ENCODE measurements around the gene GRIK1.
"Not testable (repeated sequence)": the region's sequence is repeated elsewhere in the genome, so short reads cannot be mapped to it uniquely, and the experiment has no call there.

Gene GRIK1

DNA sequence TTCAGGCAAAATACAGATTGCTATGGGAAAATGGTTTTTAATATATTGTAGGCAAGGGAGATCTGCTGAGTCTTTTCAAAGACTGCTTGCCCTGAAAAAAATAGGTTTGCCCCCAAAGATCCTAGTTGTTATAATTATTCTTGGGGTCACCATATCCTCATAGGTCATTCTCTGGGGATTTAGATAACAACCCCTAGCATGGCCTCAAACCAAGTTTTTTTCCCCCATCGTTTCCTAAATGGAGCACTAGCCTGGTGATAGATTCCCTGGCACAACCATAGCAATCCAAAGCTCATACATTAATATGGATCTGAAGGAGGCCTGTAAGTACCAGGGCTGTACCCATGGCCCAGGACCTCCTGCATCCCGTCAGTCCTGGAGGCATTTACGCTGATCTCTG lies 325.9 kb downstream of the GRIK1 start:
- no peaks in the 10 kb centered on the region for H3K27me3 ChIP-seq (ENCODE audit: control insufficient read depth, insufficient read depth, low read length)
- no peaks in the 10 kb centered on the region for H3K9me3 ChIP-seq (ENCODE audit: control insufficient read depth, low read depth, low read length)
- H3K9ac ChIP-seq (ENCODE audit: low read length) = no peak overlapping the region
- H3K27ac ChIP-seq (ENCODE audit: low read length) = no peak overlapping the region
- H3K4me3 ChIP-seq (ENCODE audit: low read length) = no peak overlapping the region
- H3K36me3 ChIP-seq (ENCODE audit: control insufficient read depth, low read depth, low read length) = no peaks in the 10 kb centered on the region
- H3K4me1 ChIP-seq (ENCODE audit: control insufficient read depth, low read depth, low read length) = peaks cover 18% of the 10 kb centered on the region

DNA sequence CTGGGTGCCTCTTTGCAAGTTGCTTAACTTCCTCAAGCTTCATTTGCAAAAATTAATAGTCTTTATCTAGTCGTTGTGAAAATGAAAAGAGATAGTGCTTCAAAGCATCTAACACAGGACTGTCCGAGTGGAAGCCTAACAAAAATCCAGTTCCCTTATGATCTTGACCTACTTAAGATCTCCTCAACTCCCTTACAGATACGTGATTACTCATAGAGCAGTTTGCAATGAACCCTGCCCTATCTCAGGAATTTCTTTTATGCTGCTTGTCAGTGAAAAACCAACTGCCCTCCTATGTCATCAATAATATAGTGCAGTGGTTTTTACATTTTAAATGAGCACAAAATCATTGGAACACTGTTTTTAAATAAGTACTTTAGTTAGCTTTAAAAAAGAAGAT lies 326.8 kb downstream of the GRIK1 start:
- Histone ChIP-seq H3K4me1 (ENCODE audit: control insufficient read depth, low read depth, low read length) (peaks cover 18% of the 10 kb centered on the region), H3K27me3 (ENCODE audit: control insufficient read depth, insufficient read depth, low read length) (no peaks in the 10 kb centered on the region), H3K27ac (ENCODE audit: low read length) (no peak overlapping the region), H3K9ac (ENCODE audit: low read length) (no peak overlapping the region), H3K4me3 (ENCODE audit: low read length) (no peak overlapping the region), H3K36me3 (ENCODE audit: control insufficient read depth, low read depth, low read length) (no peaks in the 10 kb centered on the region), H3K9me3 (ENCODE audit: control insufficient read depth, low read depth, low read length) (no peaks in the 10 kb centered on the region)

DNA sequence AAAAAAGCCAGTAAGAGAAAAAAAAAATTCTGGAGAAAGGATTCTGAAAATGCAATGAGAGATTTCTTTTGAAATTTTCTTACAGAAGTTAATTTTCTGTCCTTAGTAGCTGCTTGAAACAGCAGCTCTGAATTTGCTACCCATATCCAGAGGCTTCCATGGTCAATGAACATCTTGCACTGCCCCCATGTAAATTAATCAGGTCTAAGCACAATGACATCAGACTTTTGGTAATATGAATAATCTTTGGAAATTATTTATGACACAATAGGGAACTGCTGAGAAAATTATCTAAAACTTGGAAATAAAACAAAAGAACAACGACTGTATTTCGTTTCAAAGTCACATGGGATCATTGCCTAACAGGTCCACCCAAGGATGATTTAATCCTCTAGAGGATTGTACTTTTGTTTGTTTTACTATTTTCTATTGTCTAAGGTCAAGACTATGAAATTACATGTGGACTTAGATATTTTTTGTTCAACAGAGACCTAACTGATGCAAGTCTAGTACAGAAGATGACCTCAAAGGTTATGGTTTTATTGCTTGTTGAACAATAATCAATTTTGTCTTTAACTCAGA lies 328.9 kb downstream of the GRIK1 start:
- H3K9ac ChIP-seq (ENCODE audit: low read length) = no peak overlapping the region
- no peaks in the 10 kb centered on the region for H3K36me3 ChIP-seq (ENCODE audit: control insufficient read depth, low read depth, low read length)
- no peaks in the 10 kb centered on the region for H3K27me3 ChIP-seq (ENCODE audit: control insufficient read depth, insufficient read depth, low read length)
- no peaks in the 10 kb centered on the region for H3K9me3 ChIP-seq (ENCODE audit: control insufficient read depth, low read depth, low read length)
- H3K27ac ChIP-seq (ENCODE audit: low read length) = no peak overlapping the region
- H3K4me1 ChIP-seq (ENCODE audit: control insufficient read depth, low read depth, low read length) = peaks cover 7% of the 10 kb centered on the region
- H3K4me3 ChIP-seq (ENCODE audit: low read length) = no peak overlapping the region

DNA sequence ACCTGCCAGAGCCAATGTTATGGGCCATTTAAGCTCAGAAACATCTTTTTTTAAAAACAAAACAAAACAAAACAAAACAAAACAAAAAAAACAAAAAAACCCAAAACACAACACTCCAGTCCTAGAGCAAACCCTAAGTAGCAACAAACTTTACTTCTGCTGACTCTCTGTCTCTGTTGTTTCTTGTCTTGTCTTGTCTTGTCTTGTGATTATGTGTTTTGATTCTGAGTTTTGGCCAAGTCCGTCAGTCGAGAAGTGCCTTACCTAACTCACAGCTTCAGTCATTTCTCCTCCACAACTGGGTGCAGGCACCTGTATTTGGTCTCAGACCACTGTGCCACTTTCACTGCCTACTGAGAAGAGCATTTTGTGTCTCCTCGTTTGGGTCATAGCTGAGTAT lies 333.2 kb downstream of the GRIK1 start:
- H3K27me3 ChIP-seq (ENCODE audit: control insufficient read depth, insufficient read depth, low read length) = no peaks in the 10 kb centered on the region
- no peak overlapping the region for H3K4me3 ChIP-seq (ENCODE audit: low read length)
- H3K36me3 ChIP-seq (ENCODE audit: control insufficient read depth, low read depth, low read length) = no peaks in the 10 kb centered on the region
- no peaks in the 10 kb centered on the region for H3K4me1 ChIP-seq (ENCODE audit: control insufficient read depth, low read depth, low read length)
- no peak overlapping the region for H3K27ac ChIP-seq (ENCODE audit: low read length)
- H3K9me3 ChIP-seq (ENCODE audit: control insufficient read depth, low read depth, low read length) = no peaks in the 10 kb centered on the region
- no peak overlapping the region for H3K9ac ChIP-seq (ENCODE audit: low read length)

DNA sequence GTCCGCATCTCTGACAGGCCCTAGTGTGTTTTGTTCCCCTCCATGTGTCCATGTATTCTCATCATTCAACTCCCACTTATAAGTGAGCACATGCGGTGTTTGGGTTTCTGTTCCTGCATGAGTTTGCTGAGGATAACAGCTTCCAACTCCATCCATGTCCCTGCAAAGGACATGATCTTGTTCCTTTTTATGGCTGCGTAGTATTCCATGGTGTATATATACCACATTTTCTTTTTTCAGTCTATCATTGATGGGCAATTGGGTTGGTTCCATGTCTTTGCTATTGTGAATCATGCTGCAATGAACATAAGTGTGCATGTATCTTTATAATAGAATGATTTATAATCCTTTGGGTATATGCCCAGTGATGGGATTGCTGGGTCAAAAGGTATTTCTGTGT lies 334.6 kb downstream of the GRIK1 start:
- not testable (repeated sequence) for H3K9me3 ChIP-seq (ENCODE audit: control insufficient read depth, low read depth, low read length)

DNA sequence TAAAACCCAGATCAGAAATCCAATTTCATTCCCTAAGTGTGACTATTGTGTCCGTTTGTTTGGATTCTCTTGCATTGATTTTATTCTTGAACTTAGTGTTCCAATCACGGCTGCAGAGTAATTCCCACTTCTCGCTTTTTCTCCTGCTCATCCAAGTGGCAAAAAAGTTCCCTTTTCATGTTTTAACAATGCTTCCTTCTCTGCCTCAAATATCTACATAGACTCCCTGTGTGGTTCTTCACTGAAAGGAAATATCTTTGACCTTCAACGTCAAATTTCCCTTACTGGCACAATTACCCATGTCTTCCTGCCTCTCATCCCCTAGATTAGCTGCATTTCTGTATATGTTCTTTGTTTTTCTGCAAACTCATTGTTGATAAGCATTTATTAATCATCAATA lies 335.7 kb downstream of the GRIK1 start:
- Histone ChIP-seq H3K4me3 (ENCODE audit: low read length) (no peak overlapping the region), H3K36me3 (ENCODE audit: control insufficient read depth, low read depth, low read length) (no peaks in the 10 kb centered on the region), H3K9ac (ENCODE audit: low read length) (no peak overlapping the region), H3K27me3 (ENCODE audit: control insufficient read depth, insufficient read depth, low read length) (no peaks in the 10 kb centered on the region), H3K4me1 (ENCODE audit: control insufficient read depth, low read depth, low read length) (no peaks in the 10 kb centered on the region), H3K9me3 (ENCODE audit: control insufficient read depth, low read depth, low read length) (no peaks in the 10 kb centered on the region), H3K27ac (ENCODE audit: low read length) (no peak overlapping the region)

More for the DNA sequence above, 334.6 kb downstream of the GRIK1 start:
- not testable (repeated sequence) for H3K27ac ChIP-seq (ENCODE audit: low read length); H3K4me1 ChIP-seq (ENCODE audit: control insufficient read depth, low read depth, low read length); H3K9ac ChIP-seq (ENCODE audit: low read length); H3K27me3 ChIP-seq (ENCODE audit: control insufficient read depth, insufficient read depth, low read length); H3K36me3 ChIP-seq (ENCODE audit: control insufficient read depth, low read depth, low read length); H3K4me3 ChIP-seq (ENCODE audit: low read length)

DNA sequence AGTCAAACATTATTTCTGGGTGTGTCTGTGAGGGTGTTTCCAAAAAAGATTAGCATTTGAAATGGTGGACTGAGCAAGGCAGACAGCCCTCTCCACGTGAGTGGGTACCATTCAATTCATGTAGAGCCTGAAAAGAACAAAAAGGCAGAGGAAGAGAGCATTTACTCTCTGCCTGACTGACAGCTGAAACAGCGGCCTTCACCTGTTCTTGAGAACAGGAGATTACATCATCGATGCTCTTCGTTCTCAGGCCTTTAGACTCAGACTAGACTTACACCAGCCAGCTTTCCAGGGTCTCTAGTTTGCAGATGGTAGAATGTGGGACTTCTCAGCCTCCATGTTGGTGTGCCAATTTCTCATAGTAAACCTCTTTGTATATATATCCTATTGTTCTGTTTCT lies 338.7 kb downstream of the GRIK1 start:
- Histone ChIP-seq H3K9ac (ENCODE audit: low read length) (no peak overlapping the region), H3K27ac (ENCODE audit: low read length) (no peak overlapping the region), H3K4me1 (ENCODE audit: control insufficient read depth, low read depth, low read length) (peaks cover 10% of the 10 kb centered on the region), H3K4me3 (ENCODE audit: low read length) (no peak overlapping the region), H3K27me3 (ENCODE audit: control insufficient read depth, insufficient read depth, low read length) (no peaks in the 10 kb centered on the region), H3K36me3 (ENCODE audit: control insufficient read depth, low read depth, low read length) (no peaks in the 10 kb centered on the region), H3K9me3 (ENCODE audit: control insufficient read depth, low read depth, low read length) (no peaks in the 10 kb centered on the region)

DNA sequence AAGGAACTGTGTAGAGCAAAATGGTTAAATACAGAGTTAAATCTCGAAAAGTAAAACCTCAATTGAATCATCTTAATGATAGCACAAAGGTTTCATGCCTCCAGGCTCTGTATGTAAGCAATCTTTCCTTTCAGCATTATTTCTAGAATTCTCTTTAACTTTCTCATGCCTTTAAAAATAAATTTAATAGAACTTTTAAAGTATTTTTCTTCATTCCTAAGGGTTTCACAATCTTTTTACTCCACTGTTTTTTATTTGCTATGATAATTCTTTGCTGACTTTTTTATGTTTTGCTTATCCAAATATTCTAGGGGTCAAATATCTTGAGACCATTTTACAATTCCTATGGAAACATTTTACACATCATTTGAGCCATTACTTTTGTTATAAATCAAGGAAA lies 353.1 kb downstream of the GRIK1 start:
- Histone ChIP-seq H3K27ac (ENCODE audit: low read length) (no peak overlapping the region), H3K9me3 (ENCODE audit: control insufficient read depth, low read depth, low read length) (no peaks in the 10 kb centered on the region), H3K9ac (ENCODE audit: low read length) (no peak overlapping the region), H3K4me3 (ENCODE audit: low read length) (no peak overlapping the region), H3K4me1 (ENCODE audit: control insufficient read depth, low read depth, low read length) (no peaks in the 10 kb centered on the region), H3K27me3 (ENCODE audit: control insufficient read depth, insufficient read depth, low read length) (no peaks in the 10 kb centered on the region), H3K36me3 (ENCODE audit: control insufficient read depth, low read depth, low read length) (no peaks in the 10 kb centered on the region)

DNA sequence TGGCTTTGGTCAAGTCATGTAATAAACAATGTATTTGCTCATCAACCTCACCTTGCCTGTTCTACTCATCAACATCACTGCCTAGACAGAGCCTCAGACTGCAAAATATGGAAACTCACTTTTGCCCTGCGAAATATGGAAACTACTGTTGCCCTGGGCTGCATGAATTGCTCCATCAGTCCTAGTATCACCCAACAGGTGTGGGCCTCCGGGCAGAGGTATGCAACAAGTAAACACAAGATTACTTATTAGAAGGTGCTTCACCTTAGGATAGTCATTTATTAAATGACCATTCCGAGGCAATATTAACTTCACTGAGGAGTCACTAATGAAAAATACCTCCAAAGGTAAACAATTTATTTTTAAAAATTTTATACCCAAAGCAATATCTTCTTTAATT lies 354.3 kb downstream of the GRIK1 start:
- Histone ChIP-seq H3K27me3 (ENCODE audit: control insufficient read depth, insufficient read depth, low read length) (no peaks in the 10 kb centered on the region), H3K36me3 (ENCODE audit: control insufficient read depth, low read depth, low read length) (no peaks in the 10 kb centered on the region), H3K9me3 (ENCODE audit: control insufficient read depth, low read depth, low read length) (no peaks in the 10 kb centered on the region), H3K9ac (ENCODE audit: low read length) (no peak overlapping the region), H3K4me3 (ENCODE audit: low read length) (no peak overlapping the region), H3K27ac (ENCODE audit: low read length) (no peak overlapping the region), H3K4me1 (ENCODE audit: control insufficient read depth, low read depth, low read length) (no peaks in the 10 kb centered on the region)

DNA sequence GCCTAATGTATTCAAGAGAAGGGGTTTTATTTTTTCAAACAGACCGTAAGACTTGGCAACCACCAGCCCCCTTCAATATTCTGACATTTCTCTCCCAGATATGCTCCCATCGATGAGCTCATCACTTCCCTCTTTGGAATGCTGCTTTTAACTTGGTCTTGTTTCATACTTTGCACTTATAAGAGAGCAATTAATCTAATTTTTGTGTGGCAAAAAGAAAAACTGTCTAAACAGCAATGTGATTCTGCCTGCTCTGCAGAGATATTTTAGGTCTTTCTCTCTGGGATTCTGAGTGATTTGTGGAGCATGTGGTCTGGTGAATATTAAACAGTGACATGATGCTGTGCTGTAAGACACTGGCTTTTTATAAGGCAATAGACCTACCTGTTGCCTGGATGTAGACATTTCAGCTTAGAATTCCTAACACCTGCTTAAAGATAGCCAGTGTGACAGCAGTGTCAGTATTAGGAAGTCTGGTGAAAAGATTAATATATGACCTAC lies 356.3 kb downstream of the GRIK1 start:
- Histone ChIP-seq H3K36me3 (ENCODE audit: control insufficient read depth, low read depth, low read length) (no peaks in the 10 kb centered on the region), H3K4me1 (ENCODE audit: control insufficient read depth, low read depth, low read length) (no peaks in the 10 kb centered on the region), H3K27ac (ENCODE audit: low read length) (no peak overlapping the region), H3K27me3 (ENCODE audit: control insufficient read depth, insufficient read depth, low read length) (no peaks in the 10 kb centered on the region), H3K4me3 (ENCODE audit: low read length) (no peak overlapping the region), H3K9ac (ENCODE audit: low read length) (no peak overlapping the region), H3K9me3 (ENCODE audit: control insufficient read depth, low read depth, low read length) (no peaks in the 10 kb centered on the region)

DNA sequence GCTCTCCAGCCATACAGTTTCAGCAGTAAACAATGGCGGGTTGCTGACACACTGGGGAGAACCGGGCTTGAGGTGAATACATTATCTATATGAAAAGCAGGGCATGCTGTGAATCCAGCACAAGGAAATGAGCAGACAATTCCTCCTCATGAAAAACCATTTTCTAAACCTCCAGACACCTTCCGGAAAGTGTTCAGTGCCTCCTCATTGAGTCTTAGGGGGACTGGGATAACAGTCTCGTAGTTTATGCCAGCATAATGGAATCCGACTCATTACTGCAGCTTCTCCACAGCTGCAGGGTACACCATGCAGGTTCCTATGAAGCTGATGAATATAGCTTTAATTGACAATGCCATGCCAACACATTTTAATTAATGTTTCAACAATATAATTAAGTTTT lies 356.9 kb downstream of the GRIK1 start:
- no peaks in the 10 kb centered on the region for H3K9me3 ChIP-seq (ENCODE audit: control insufficient read depth, low read depth, low read length)
- H3K27me3 ChIP-seq (ENCODE audit: control insufficient read depth, insufficient read depth, low read length) = no peaks in the 10 kb centered on the region
- no peak overlapping the region for H3K4me3 ChIP-seq (ENCODE audit: low read length)
- no peak overlapping the region for H3K27ac ChIP-seq (ENCODE audit: low read length)
- no peak overlapping the region for H3K9ac ChIP-seq (ENCODE audit: low read length)
- no peaks in the 10 kb centered on the region for H3K36me3 ChIP-seq (ENCODE audit: control insufficient read depth, low read depth, low read length)
- H3K4me1 ChIP-seq (ENCODE audit: control insufficient read depth, low read depth, low read length) = no peaks in the 10 kb centered on the region

DNA sequence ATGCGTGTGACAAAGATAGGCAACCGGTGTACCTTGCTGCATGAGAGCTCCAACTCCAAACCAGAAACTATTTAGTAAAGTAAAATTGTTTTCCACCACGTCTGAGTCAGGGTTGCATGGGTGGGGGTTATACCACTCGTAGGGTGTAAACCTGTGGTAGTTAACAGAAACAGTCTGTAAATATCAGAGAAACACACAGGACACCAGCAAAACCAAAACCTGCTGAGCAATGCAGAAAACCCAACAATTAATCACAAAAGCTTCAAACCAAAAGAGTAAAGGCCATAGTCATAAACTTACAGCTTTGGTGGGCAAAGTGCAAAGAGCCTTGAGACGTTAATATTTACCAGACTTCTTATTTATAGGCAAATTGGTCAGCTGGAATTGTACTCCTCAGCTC lies 358.4 kb downstream of the GRIK1 start:
- Histone ChIP-seq H3K27ac (ENCODE audit: low read length) (no peak overlapping the region), H3K4me1 (ENCODE audit: control insufficient read depth, low read depth, low read length) (no peaks in the 10 kb centered on the region), H3K9ac (ENCODE audit: low read length) (no peak overlapping the region), H3K4me3 (ENCODE audit: low read length) (no peak overlapping the region), H3K27me3 (ENCODE audit: control insufficient read depth, insufficient read depth, low read length) (no peaks in the 10 kb centered on the region), H3K9me3 (ENCODE audit: control insufficient read depth, low read depth, low read length) (no peaks in the 10 kb centered on the region), H3K36me3 (ENCODE audit: control insufficient read depth, low read depth, low read length) (no peaks in the 10 kb centered on the region)
